Kidney capillary endothelial cell (primary cell): ENCODE results near the gene CHRD.
"Not testable (repeated sequence)": the region's sequence is repeated elsewhere in the genome, so short reads cannot be mapped to it uniquely, and the experiment has no call there.

Experiments used
- DNase-seq: peaks from one replicate; pipeline ENCODE4 v3.0.0-alpha.2; 2018; ENCODE audit warnings: low spot score

The CHRD gene

DNA sequence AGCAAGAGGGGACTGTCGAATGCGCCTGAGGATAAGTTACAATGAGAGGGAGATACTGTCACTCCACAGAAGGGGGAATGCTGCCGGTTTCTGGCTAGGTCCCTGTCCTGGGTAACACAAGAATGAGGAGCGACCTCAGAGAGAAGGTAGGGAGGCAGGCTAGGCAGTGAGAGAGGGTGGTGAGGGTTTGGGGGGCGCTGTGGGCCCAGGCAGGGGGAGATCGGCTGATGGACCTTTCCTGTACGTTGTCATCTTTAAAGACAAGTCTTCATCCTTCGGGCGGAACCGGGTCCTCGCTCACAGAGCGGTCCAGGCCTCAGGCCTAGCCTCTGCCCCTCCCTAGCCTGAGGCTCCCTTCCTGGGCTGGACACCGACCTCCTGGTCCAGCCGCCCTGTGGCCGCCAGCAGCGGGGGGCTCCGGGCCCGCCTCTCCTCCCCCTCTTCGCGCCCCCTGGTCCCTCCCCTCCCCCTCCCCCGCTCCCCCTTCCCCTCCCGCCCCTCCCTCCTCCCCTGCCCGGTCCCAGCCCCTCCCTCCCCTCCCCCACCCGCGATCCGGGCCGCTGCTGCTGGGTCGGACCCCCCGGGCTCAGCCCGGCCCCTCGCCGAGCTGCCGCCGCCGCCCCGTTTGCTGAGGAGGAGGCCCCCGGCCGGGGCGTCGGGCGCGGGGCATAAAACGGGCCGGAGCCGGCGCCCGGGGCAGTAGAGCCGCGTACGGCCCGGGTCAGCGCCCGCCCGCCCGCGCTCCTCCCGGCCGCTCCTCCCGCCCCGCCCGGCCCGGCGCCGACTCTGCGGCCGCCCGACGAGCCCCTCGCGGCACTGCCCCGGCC, at the start of gene CHRD:
Gene CHRD (plus strand): TSS at position 697 of the 827 bp plus-strand sequence. CDS start 265 bp downstream, outside the sequence.
- no peak for DNase-seq

DNA sequence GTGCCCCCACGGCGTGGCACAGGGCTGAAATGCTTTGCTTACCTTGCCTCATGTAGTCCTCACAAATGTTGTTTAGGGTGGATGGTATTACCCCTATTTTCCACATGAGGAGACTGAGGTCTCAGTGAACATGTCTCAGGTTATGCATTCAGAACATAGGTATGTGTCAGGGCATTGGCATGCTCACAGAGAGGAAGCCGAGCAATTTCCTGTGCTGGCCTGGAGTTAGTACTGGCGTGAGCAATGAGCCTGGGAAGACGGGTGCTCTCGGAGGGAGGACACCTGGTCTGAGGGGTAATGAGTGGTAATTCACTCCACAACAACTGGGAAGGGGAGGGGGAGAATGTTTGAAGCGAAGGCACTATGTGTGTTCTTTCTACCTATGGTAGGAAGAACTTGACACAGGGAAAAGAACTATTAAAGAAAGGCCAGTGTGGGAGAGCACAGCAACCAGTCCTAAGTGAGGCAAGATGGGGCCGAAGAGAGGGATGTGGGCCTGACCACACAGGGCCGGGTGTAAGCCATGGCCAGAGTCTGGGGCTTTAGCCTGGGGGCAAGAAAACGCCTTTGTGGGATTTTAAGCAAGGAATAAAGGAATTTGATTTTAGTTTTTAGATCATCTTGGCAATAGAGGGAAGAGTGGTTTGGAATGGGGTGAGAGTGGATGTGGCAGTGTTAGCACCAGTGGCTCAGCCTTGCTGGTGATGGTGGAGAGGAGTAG, 47.3 kb upstream of the CHRD start:
- DNase-seq = peak; percentile 95

DNA sequence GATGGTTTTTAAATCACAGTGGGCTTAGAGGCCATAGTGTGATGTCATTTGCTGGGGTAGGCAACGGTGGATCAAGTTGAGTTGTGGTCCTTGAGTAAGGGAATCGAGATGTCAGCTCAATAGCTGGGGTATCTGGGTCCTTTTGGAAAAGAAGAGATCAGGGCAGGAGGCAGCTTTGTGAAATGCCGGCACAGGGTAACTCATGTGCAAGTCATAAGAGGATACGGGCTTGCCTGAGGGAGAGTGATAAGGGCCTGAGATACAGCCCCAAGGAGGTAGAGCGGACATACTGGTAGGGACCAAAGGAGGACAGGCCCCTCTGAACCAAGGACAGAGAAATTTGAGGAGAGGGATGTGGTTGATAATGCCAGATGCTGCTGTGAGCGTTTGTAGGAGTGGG, 46.7 kb upstream of the CHRD start:
- DNase-seq = no peak

DNA sequence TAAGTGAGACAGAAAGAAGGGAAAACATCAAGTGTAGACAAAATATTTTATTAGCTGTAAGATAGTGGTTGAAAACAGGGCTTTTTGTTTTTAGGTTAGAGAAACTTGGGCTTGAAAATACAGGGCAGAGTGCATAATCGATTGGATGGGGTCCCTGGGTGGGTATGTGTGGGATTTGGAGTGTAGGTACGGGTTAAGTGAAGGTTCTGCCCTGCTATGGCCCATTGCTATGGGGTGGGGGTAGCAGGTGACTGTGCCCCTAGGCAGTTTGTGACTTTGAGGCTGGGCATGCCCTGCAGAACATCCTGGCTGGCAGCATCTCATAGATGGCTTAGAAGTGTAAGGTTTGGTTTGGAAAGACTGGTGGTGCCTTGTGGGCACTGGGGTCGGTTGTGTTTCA, 46.2 kb upstream of the CHRD start:
- no peak for DNase-seq

DNA sequence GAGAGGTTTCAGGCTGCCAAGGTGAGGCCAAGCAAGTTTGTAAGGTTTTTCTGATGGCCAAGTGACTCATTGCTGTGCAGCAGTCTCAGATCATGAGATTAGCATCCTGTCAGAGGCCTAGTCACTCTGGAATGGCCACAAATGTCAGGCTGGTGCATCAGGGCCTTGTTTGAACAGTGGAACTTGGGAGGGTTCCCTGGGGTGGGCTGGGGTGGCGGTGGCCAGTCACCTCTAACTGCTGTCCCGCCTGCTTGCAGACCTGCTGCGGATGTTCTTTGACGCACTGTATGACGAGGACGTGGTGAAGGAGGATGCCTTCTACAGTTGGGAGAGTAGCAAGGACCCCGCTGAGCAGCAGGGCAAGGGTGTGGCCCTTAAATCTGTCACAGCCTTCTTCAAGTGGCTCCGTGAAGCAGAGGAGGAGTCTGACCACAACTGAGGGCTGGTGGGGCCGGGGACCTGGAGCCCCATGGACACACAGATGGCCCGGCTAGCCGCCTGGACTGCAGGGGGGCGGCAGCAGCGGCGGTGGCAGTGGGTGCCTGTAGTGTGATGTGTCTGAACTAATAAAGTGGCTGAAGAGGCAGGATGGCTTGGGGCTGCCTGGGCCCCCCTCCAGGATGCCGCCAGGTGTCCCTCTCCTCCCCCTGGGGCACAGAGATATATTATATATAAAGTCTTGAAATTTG, 45.2 kb upstream of the CHRD start:
- peak; percentile 93 for DNase-seq

DNA sequence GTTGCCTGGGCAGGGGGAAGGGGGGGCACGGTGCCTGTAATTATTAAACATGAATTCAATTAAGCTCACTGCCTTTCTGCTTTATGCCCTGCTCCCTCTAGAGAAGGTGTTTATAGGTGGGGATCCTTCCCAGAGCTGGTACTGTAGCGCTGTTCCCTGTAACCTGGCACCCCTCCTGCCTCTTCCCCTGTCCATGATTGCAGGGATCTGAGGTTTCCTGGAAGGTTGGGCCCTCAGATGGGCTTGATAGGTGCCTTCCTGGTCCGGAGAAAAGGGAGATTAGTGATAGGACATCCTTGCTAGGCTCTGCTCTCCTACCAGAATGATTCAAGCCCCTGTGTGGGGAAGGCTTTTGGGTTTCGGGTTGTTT, 44.6 kb upstream of the CHRD start:
- DNase-seq = no peak

DNA sequence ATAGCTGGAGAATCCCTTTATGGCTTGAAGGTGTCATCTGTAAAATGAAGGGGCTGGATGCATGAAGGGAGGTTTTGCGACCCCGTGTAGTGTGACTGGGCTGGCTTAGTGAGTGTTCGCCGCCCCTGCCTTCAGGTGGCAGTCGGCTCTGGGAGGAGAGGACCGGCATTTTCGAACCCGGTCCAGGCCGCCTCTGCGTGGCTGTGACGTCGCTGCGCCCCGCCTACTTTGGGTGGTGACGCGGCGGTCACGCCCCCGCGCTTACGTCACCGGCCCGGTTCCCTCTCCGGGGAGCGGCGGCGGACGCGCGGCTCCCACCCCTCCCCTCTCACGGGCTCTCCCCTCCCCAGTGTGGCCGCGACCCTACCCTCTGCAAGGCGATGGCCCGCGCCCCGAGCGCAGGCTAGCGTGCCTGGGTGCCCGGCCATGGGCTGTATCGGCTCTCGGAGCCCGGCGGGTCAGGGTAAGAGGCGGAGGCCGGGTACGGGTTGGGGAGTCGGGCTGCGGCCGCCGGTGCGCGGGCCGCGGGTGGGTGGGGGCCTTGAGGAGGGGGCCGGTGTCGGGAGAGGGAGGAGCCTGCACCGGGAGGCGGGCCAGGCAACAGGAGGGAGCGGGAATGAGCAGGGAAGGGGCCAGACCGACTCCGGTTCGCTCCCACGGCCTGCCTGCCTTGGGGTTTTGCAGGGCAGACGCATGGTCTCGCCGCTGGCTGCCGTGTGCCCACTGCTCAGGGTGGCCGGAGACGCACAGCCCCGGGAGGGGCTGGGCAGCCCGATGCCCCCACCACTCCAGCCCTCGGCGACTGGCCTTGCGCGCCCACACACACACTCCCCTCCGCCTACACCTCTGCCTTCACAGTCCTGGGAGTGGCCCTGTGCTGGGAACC, 44.0 kb upstream of the CHRD start:
- DNase-seq = peak; percentile 66

DNA sequence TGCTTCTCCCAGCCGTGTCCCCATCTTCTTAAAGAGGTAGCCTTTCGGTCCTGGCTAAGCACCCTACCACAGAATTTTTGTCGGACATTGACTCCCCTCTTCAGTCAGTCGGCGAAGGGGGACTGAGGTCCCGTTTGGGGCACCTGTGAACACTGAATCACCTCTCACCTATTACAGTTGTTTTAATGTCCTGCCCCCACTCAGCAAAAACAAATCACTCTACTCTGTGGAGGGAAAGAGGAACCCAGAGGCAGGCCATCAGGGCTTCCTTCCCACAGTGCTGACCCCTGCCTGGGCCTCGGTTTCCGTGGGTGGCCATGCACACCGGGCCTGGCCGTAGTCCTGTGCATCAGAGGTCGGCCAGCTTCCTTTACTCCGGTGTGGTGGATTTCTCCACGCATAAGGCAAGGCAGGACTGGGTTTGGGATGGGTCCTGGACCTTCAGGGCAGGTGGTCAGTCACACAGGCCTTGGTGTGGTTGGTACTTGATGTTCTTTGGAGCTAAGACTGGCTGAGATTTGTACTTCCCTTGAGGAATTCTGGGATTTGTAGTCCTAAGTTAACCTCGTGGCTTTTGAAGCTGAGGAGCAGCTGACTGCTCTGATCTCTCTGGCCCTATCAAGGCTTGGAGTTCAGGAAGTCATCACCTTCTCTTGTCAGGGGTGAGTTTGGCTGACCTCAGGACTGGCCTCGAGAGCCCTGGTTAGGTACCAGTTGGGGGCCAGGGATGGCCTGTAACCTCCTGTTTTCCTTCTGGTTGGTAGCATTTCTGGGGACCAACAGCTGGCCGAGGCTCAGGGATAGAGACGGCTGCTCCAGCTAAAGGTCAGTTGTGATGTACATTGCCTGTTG, 43.1 kb upstream of the CHRD start:
- DNase-seq = peak; percentile 64

DNA sequence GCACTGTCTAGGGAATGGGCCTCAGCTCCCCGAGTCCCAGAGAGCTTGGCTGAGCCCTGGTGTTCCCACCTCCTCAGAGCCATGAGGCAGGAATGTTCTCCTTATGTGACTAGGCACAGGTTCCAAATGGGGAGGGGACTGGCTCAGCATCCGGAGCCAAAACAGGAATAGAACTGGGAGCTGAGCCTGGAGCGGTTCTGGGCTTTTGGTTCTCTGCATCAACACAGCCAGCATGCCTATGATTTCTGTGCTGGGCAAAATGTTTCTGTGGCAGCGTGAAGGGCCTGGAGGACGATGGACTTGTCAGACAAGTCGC, 42.5 kb upstream of the CHRD start, which contains the start of gene FAM131A:
Gene FAM131A (plus strand): TSS at position 202 of the 316 bp plus-strand sequence. CDS start 31 bp downstream, at position 233.
- DNase-seq = no peak

DNA sequence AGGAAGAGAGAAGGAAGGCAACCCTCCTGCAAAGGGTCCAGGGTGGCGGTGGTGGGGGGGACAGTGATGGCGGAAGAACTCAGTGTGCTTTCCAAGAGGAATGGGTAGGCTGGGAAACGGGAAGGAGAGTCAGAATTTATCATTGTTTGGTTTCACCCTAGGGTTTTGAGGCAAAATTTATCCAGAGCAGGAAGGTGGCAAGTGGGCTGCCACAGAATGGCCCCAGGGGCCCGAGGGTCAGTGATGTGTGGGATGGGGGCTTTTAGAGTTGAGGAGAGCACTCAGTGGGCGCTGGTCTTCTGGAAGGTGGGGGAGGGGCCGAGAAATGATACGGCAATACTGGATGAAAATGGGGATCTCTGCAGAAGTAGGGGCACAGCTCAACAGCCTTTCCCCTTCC, 41.9 kb upstream of the CHRD start:
- DNase-seq = no peak

DNA sequence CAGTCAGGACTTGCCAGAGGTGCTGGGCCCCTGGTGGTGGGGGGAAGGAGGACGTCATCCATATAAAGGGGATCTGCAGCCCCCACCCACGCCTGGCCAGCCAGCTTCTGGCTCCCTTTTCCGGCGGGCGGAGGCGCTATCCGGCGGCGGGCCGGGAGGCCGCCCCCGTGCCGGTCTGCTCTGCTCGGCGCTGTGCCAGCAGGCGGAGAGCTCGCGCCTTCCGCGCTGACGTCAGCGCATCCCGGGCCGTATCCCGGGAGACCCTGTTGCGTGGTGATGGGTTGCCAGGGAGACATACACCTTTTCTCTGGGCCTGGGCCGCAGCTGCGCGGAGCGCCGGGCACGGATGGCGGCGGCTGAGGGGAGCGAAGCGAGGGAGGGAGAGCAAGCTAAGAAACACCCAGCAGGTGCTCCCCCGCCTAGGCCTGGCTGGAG, 41.3 kb upstream of the CHRD start:
- DNase-seq = peak; percentile 91

DNA sequence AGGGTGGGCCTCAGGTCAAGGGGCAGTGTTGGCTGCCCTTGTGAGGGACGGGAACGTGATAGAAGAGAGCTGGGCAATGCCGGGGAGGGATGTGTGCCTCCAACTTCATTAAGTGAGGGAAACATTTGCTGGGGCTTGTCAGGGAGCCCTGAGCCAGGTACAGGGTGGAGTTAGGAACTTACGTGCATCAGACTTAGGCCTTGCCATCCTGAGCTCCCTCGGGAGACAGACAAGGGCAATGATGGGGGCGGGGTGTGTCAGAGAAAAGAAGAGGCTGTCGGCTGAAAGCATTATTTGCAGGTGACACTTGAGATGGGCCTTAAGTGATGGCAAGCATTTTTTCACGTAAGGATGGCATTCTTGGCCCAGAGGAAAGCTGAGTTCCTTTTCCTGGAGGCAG, 40.9 kb upstream of the CHRD start:
- no peak for DNase-seq

DNA sequence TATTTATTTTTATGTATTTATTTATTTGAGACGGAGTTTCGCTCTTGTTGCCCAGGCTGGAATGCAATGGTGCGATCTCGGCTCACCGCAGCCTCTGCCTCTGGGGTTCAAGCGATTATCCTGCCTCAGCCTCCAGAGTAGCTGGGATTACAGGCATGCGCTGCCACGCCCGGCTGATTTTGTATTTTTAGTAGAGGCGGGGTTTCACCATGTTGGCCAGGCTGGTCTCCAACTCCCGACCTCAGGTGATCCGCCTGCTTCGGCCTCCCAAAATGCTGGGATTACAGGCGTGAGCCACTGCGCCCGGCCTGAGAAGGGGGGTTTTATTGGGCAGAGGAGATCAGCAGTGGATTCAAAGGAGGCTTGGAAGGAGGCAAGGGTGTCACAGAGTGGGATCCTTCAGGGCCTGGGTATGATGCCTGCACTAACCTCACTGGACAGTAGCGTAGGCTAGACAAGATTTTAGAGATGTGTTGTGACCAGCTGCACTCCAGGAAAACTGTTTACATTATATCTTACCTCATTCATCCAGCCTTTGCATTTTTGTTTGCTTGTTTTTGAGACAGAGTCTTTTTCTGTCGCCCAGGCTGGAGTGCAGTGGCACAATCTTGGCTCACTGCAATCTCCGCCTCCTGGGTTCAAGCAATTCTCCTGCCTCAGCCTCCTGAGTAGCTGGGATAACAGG, 40.3 kb upstream of the CHRD start:
- DNase-seq = not testable (repeated sequence)

DNA sequence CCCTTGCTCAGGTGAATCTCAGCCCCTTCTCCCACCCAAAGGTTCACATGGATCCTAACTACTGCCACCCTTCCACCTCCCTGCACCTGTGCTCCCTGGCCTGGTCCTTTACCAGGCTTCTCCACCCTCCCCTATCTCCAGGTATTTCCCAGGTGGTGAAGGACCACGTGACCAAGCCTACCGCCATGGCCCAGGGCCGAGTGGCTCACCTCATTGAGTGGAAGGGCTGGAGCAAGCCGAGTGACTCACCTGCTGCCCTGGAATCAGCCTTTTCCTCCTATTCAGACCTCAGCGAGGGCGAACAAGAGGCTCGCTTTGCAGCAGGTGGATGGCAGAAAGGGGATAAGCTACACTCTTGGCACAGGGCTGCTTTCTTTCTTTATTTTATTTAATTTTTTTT, 37.9 kb upstream of the CHRD start:
- DNase-seq = no peak

DNA sequence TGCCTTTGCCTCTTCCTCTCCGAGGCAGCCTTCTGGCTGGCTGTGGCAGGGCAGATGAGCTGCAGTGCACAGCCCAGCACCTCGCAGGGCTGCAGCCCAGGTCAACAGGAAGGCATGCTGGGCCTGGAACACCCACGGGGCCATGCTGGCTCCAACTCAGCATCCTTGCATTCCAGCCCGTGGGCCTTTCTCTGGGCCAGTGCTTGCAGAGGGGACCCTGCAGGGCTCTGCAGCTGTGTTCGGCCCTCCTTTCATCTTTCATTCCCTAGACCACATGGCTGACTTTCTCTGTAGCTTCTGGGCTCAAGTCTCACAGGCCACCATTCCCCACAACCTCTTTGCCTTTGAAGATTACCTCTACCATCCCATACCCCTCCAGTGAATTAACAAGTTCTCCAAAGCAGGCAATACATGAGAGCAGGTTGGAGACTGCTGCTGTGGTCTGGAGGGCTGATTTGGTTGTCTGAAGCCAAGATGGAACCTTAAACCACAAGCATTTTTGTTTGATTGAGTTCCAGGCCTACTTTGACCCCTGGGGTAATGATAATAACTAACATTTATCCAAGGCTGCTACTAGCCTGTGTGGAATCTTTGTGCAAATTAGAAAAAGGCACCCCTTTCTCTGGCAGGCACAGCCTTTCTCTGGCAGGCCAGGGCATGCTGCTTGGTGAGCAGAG, 36.5 kb upstream of the CHRD start:
- DNase-seq = no peak

DNA sequence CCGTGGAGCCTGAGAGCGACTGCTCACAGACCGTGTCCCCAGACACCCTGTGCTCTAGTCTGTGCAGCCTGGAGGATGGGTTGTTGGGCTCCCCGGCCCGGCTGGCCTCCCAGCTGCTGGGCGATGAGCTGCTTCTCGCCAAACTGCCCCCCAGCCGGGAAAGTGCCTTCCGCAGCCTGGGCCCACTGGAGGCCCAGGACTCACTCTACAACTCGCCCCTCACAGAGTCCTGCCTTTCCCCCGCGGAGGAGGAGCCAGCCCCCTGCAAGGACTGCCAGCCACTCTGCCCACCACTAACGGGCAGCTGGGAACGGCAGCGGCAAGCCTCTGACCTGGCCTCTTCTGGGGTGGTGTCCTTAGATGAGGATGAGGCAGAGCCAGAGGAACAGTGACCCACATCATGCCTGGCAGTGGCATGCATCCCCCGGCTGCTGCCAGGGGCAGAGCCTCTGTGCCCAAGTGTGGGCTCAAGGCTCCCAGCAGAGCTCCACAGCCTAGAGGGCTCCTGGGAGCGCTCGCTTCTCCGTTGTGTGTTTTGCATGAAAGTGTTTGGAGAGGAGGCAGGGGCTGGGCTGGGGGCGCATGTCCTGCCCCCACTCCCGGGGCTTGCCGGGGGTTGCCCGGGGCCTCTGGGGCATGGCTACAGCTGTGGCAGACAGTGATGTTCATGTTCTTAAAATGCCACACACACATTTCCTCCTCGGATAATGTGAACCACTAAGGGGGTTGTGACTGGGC, 35.1 kb upstream of the CHRD start:
- DNase-seq = no peak

DNA sequence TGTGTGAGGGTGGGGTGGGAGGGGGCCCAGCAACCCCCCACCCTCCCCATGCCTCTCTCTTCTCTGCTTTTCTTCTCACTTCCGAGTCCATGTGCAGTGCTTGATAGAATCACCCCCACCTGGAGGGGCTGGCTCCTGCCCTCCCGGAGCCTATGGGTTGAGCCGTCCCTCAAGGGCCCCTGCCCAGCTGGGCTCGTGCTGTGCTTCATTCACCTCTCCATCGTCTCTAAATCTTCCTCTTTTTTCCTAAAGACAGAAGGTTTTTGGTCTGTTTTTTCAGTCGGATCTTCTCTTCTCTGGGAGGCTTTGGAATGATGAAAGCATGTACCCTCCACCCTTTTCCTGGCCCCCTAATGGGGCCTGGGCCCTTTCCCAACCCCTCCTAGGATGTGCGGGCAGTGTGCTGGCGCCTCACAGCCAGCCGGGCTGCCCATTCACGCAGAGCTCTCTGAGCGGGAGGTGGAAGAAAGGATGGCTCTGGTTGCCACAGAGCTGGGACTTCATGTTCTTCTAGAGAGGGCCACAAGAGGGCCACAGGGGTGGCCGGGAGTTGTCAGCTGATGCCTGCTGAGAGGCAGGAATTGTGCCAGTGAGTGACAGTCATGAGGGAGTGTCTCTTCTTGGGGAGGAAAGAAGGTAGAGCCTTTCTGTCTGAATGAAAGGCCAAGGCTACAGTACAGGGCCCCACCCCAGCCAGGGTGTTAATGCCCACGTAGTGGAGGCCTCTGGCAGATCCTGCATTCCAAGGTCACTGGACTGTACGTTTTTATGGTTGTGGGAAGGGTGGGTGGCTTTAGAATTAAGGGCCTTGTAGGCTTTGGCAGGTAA, 34.3 kb upstream of the CHRD start:
- DNase-seq = peak; percentile 58
